NB4 (cell line): ENCODE measurements around the gene CREB5.

Source experiments
- DNase-seq: peaks from one replicate; pipeline ENCODE4 v3.0.0; 2010; ENCODE audit warnings: low read depth
- H3K4me3 ChIP-seq: one replicate; pipeline ENCODE4 v1.5.1; 2011; ENCODE audit warnings: mild to moderate bottlenecking, low read depth, low read length, moderate library complexity
- CTCF ChIP-seq: IDR thresholded peaks from one replicate; pipeline ENCODE4 v1.5.1; 2012; ENCODE audit warnings: low read depth, low read length
- MAX ChIP-seq: IDR thresholded peaks from 2 replicates; pipeline ENCODE4 v1.6.1; 2011; ENCODE audit warnings: low read depth, low read length
- MYC ChIP-seq: IDR thresholded peaks from 2 replicates; pipeline ENCODE4 v1.6.1; 2011; ENCODE audit warnings: low read depth, low read length
- POLR2A ChIP-seq: IDR thresholded peaks from 2 replicates; pipeline ENCODE4 v1.6.1; 2011; ENCODE audit warnings: mild to moderate bottlenecking; ENCODE audit not compliant: insufficient read length; ENCODE audit errors: extremely low read depth

CREB5 gene

DNA sequence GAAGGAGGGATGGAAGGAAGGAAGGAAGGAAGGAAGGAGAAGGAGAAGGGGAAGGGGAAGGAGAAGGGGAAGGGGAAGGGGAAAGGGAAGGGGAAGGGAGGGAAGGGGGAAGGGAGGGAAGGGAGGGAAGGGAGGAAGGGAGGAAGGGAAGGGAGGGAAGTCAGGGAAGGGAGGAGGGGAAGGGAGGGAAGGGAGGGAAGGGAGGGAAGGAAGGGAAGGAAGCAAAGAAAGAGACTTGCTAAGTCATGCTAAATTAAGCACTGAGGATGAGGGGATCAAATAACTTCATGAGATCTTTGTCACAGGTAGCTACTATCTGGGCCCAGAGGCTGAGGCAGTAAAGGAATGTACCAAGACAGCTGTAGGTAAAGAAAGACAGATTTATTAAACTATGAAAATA, 429.4 kb downstream of the CREB5 start:
- DNase-seq, result no peak
- TF ChIP-seq CTCF, result no peak
- TF ChIP-seq MAX, result no peak
- TF ChIP-seq POLR2A, result no peak
- no peak for TF ChIP-seq MYC

DNA sequence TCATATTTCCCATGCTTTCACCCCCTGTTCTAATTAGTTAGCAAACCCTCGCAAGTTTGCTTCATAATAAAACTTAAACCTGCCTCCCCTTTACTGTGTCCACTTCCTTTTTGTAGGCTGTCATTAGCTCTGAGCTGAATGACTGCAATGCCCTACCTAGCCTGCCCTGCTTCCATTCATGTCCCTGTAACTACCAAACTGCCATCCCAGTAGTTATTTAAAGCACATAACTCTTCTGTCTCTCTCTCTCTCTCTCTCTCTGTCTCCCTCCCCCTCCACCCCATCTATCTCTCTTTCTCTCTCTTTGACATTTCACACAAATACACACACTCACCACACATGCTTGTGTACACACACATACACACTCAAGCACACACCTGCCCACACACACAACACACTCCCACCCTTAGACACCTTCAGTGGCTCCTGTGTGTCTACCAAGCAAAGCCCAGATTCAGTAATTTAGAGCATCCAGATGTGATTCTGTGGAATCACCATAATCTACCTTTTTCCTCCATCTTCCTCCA, 430.5 kb downstream of the CREB5 start:
- no peak for TF ChIP-seq MYC
- no peak for TF ChIP-seq MAX
- TF ChIP-seq POLR2A, result no peak
- TF ChIP-seq CTCF, result no peak
- no peak overlapping the region for H3K4me3 ChIP-seq
- DNase-seq, result no peak

More for the DNA sequence above, 429.4 kb downstream of the CREB5 start:
- no peak overlapping the region for H3K4me3 ChIP-seq

- no peak for DNase-seq
- no peak overlapping the region for H3K4me3 ChIP-seq
- TF ChIP-seq POLR2A (no peak), CTCF (no peak)
These were observed 432.8 kb downstream of the CREB5 start for GRCh38 chr7:28845106-28845505.

GRCh38 chr7:28847176-28847575, 434.9 kb downstream of the CREB5 start:
- no peak overlapping the region for H3K4me3 ChIP-seq
- no peak for DNase-seq
- TF ChIP-seq MAX, result no peak
- no peak for TF ChIP-seq POLR2A
- TF ChIP-seq MYC, result no peak
- TF ChIP-seq CTCF, result no peak

GRCh38 chr7:28847681-28848080, 435.4 kb downstream of the CREB5 start:
- TF ChIP-seq CTCF, result no peak
- no peak for TF ChIP-seq MYC
- no peak for TF ChIP-seq POLR2A
- TF ChIP-seq MAX, result no peak
- no peak for DNase-seq
- no peak overlapping the region for H3K4me3 ChIP-seq

DNA sequence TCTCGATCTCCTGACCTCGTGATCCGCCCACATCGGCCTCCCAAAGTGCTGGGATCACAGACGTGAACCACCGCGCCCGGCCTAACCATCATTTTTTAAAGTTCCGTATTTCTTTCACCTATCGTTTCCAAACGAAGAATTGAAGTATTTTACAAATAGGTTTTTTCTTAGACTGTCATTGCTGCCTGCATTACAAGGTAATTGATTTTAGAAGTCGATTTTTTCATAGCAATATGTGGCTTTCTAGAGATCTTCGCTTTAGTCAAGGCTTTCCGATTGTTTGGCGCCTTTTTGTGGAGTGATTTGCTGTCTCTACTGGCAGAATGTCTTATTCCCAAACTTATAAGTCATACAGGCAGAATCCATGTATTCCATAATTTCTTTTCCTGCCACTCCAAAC, 436.6 kb downstream of the CREB5 start:
- TF ChIP-seq MYC, result no peak
- TF ChIP-seq POLR2A, result no peak
- no peak for TF ChIP-seq MAX
- TF ChIP-seq CTCF, result no peak
- no peak overlapping the region for H3K4me3 ChIP-seq
- no peak for DNase-seq
